HEK293 (cell line): Measurements from ENCODE around the gene KIF5A.

Source experiments
- PBX3 ChIP-seq: sonication (generic); formaldehyde crosslinking; IDR thresholded peaks from 2 replicates; pipeline ENCODE4 v1.8.1; 2022; ENCODE audit warnings: mild to moderate bottlenecking, moderate library complexity, missing genetic modification reagents
- REPIN1 ChIP-seq: fragments of 450-650 bp; formaldehyde crosslinking; IDR thresholded peaks from 2 replicates; pipeline ENCODE4 v1.5.1; 2017; ENCODE audit warnings: missing biosample characterization, missing genetic modification characterization, low read depth
- TCF7L2 ChIP-seq: IDR thresholded peaks from 2 replicates; pipeline ENCODE4 v1.6.1; 2011; ENCODE audit warnings: low read depth, mild to moderate bottlenecking, inconsistent platforms, low read length, moderate library complexity, borderline replicate concordance

GRCh38 chr12:57632958-57633840 lies 83.4 kb downstream of the KIF5A start, which contains the start of gene B4GALNT1:
- TF ChIP-seq REPIN1 (tag by site-specific recombination) (no peak), TCF7L2 (no peak), PBX3 (CRISPR knock-in tag) (0 out of 2 replicates have a peak, but pooled peaks have one; percentile 40)
